GM12878 (cell line): Measurements from ENCODE around the gene AASDH. TPM values are rescaled to one million over a fixed set of nuclear protein-coding genes. Genes with fewer than 3 reads are reported as not detected.

Source experiments
- ATAC-seq: fragments of 200-7000 bp; cut with Tn5 transposase; 3 replicates; pipeline ENCODE4 v1.9.1; 2020; ENCODE audit warnings: mild to moderate bottlenecking, moderate library complexity
- BruUV-seq: library from RNA; stranded (reverse); fragments of 400-500 nt; replicated peaks from 2 replicates; lab custom pipeline; 2021; lab: Mats Ljungman, UMichigan
- CTCF ChIA-PET: fragments of 300-600 bp; sonication (Branson Sonifier 250); formaldehyde crosslinking; extraction: SDS; loops from one replicate; lab custom pipeline; 2021; ENCODE audit warnings: inconsistent platforms; lab: Yijun Ruan, JAX
- POLR2A ChIA-PET: fragments of 350-600 bp; formaldehyde crosslinking; extraction: SDS; loops from one replicate; lab custom pipeline; 2021; ENCODE audit warnings: inconsistent platforms; lab: Charles Lee
- RAD21 ChIA-PET: fragments of 300-600 bp; sonication (Branson Sonifier 250); formaldehyde crosslinking; loops from one replicate; lab custom pipeline; 2023; ENCODE audit warnings: antibody characterized with exemption; ENCODE audit not compliant: unreplicated experiment; lab: Charles Lee
- SMC1A ChIA-PET: fragments of 300-600 bp; sonication (Branson Sonifier 250); formaldehyde crosslinking; loops from one replicate; lab custom pipeline; 2023; ENCODE audit not compliant: unreplicated experiment, uncharacterized antibody; lab: Charles Lee
- DNase-seq: peaks from one replicate; pipeline ENCODE4 v3.0.0-alpha.2; 2011; ENCODE audit warnings: low read depth, low spot score
- FAIRE-seq: peaks from 3 replicates; lab custom pipeline; 2011; peaks lifted over from hg19 to GRCh38; lab: Jason Lieb, UNC
- H2AFZ ChIP-seq: 2 replicates; pipeline ENCODE4 v1.6.0; 2011; ENCODE audit warnings: low read depth, low read length, control low read depth; ENCODE audit not compliant: control insufficient read depth
- H3K27ac ChIP-seq: 2 replicates; pipeline ENCODE4 v1.5.1; 2011; ENCODE audit warnings: control low read depth; ENCODE audit not compliant: control insufficient read depth, insufficient read depth
- H3K27me3 ChIP-seq, 2 experiments: replicated peaks in 1 of 2; 2 replicates each; pipeline versions ENCODE4 v1.6.0 to v1.6.1; 2011; ENCODE audit warnings: low read length in 1 of 2; ENCODE audit not compliant: control insufficient read depth in 2 of 2, insufficient read depth in 2 of 2
- H3K36me3 ChIP-seq, 2 experiments: 2 replicates each; pipeline ENCODE4 v1.5.1; 2011; ENCODE audit warnings: low read length in 1 of 2; ENCODE audit not compliant: control insufficient read depth in 2 of 2, insufficient read depth in 2 of 2
- H3K4me1 ChIP-seq: 2 replicates; pipeline ENCODE4 v1.6.1; 2011; ENCODE audit warnings: mild to moderate bottlenecking, low read length, moderate library complexity, mixed read lengths; ENCODE audit not compliant: control insufficient read depth, insufficient read depth
- H3K4me2 ChIP-seq: 2 replicates; pipeline ENCODE4 v1.6.0; 2011; ENCODE audit warnings: control low read depth; ENCODE audit not compliant: control insufficient read depth, insufficient read depth
- H3K4me3 ChIP-seq: fragments of 200-600 bp; sonication (generic); 2 replicates; pipeline ENCODE4 v1.5.1; 2016
- H3K79me2 ChIP-seq: 2 replicates; pipeline ENCODE4 v1.6.0; 2011; ENCODE audit warnings: low read length; ENCODE audit not compliant: control insufficient read depth, insufficient read depth
- H3K9ac ChIP-seq: 2 replicates; pipeline ENCODE4 v1.8.0; 2011; ENCODE audit warnings: low read length, control low read depth, mixed read lengths; ENCODE audit not compliant: control insufficient read depth, insufficient read depth
- H3K9me3 ChIP-seq: replicated peaks from 3 replicates; pipeline ENCODE4 v1.5.1; 2011; ENCODE audit warnings: mild to moderate bottlenecking, low read length; ENCODE audit not compliant: control insufficient read depth, insufficient read depth
- H4K20me1 ChIP-seq: 2 replicates; pipeline ENCODE4 v1.6.0; 2011; ENCODE audit not compliant: control insufficient read depth, insufficient read depth
- ATF3 ChIP-seq: IDR thresholded peaks from 2 replicates; pipeline ENCODE4 v1.6.1; 2011; ENCODE audit warnings: low read depth, mild to moderate bottlenecking, low read length, moderate library complexity, borderline replicate concordance; ENCODE audit errors: extremely low read depth
- BMI1 ChIP-seq: fragments of 450-650 bp; IDR thresholded peaks from 2 replicates; pipeline ENCODE4 v1.6.1; 2016; ENCODE audit warnings: mild to moderate bottlenecking, moderate library complexity, borderline replicate concordance
- CHD2 ChIP-seq: IDR thresholded peaks from 2 replicates; pipeline ENCODE4 v1.6.1; 2011; ENCODE audit warnings: low read depth, low read length, improper control_type of control experiment, borderline replicate concordance
- CHD4 ChIP-seq: fragments of 200-600 bp; sonication (generic); IDR thresholded peaks from 2 replicates; pipeline ENCODE4 v1.6.1; 2016; ENCODE audit warnings: mild to moderate bottlenecking
- EED ChIP-seq: sonication (generic); IDR thresholded peaks from 2 replicates; pipeline ENCODE4 v1.6.1; 2016; ENCODE audit warnings: antibody characterized with exemption, low read depth
- EP300 ChIP-seq, 2 experiments: fragments of 150-350 bp in 1 of 2; IDR thresholded peaks; 2 replicates each; pipeline ENCODE4 v1.6.1; 2011 to 2012; ENCODE audit warnings: low read depth in 2 of 2, low read length in 2 of 2, borderline replicate concordance in 1 of 2, improper control_type of control experiment in 1 of 2, inconsistent platforms in 1 of 2; ENCODE audit not compliant: control insufficient read depth in 1 of 2
- MEF2B ChIP-seq: fragments of 450-650 bp; IDR thresholded peaks from 2 replicates; pipeline ENCODE4 v1.6.1; 2018; ENCODE audit warnings: mild to moderate bottlenecking, moderate library complexity; ENCODE audit not compliant: partially characterized antibody, poor library complexity, severe bottlenecking
- NBN ChIP-seq: fragments of 450-650 bp; IDR thresholded peaks from 2 replicates; pipeline ENCODE4 v1.6.1; 2016
- NFYB ChIP-seq: IDR thresholded peaks from 2 replicates; pipeline ENCODE4 v1.6.1; 2011; ENCODE audit warnings: low read depth, mild to moderate bottlenecking, low read length, improper control_type of control experiment, moderate library complexity; ENCODE audit not compliant: insufficient read depth
- SMARCA5 ChIP-seq: fragments of 450-650 bp; IDR thresholded peaks from 2 replicates; pipeline ENCODE4 v1.6.1; 2017; ENCODE audit warnings: mild to moderate bottlenecking
- SMC3 ChIP-seq: IDR thresholded peaks from 2 replicates; pipeline ENCODE4 v1.6.1; 2011; ENCODE audit warnings: low read length, improper control_type of control experiment, borderline replicate concordance
- SREBF2 ChIP-seq: IDR thresholded peaks from 2 replicates; pipeline ENCODE4 v1.6.1; 2012; ENCODE audit warnings: mild to moderate bottlenecking, low read length
- TCF3 ChIP-seq: IDR thresholded peaks from 2 replicates; pipeline ENCODE4 v1.6.1; 2012; ENCODE audit warnings: low read depth, mild to moderate bottlenecking, low read length, borderline replicate concordance; ENCODE audit not compliant: insufficient read depth
- YBX1 ChIP-seq: fragments of 450-650 bp; IDR thresholded peaks from 2 replicates; pipeline ENCODE4 v1.6.1; 2016; ENCODE audit warnings: antibody characterized with exemption
- ZNF687 ChIP-seq: fragments of 450-650 bp; IDR thresholded peaks from 2 replicates; pipeline ENCODE4 v1.6.1; 2017; ENCODE audit warnings: mild to moderate bottlenecking, moderate library complexity
- whole genome bisulfite sequencing: methylation state at CpG from one replicate; pipeline ENCODE4 v1.1.6; 2016; ENCODE audit warnings: low lambda C conversion rate; ENCODE audit not compliant: insufficient replicate concordance, insufficient coverage; ENCODE audit errors: missing lambda C conversion rate; 5-methylcytosine and 5-hydroxymethylcytosine counted together
- in situ Hi-C: fragments of 300-500 bp; cut with MboI; formaldehyde crosslinking; loops from 9 replicates; pipeline ENCODE4 v1.14.3; 2018; ENCODE audit warnings: mixed read lengths
- intact Hi-C: fragments of 100-400 bp; cut with micrococcal nuclease; formaldehyde crosslinking; loops from one replicate; pipeline ENCODE4 v1.14.2; 2022; ENCODE audit not compliant: unreplicated experiment
- polyA plus RNA-seq, 11 experiments: library from polyadenylated mRNA; depleted of rRNA in 4 of 11; unstranded in 6 of 11; stranded (reverse) in 5 of 11; fragments of >200 nt; fragmentation: Nextera tagmentation in 4 of 11; fragmentation: Illumina TruSeq in 1 of 11; extraction: Ambion mirVana in 4 of 11; extraction: Trizol in 1 of 11; gene quantifications; 1 replicate in 1 of 11; 2 replicates in 10 of 11; pipeline versions ENCODE4 v1.2.1 to v1.2.3, GENCODE V29; 2011 to 2016; ENCODE audit warnings: inconsistent platforms in 2 of 11, missing spikeins in 2 of 11, low read depth in 1 of 11
- total RNA-seq, 4 experiments: library from RNA; depleted of rRNA in 3 of 4; stranded (reverse); fragments of >200 nt in 3 of 4; fragmentation: Illumina TruSeq in 1 of 4; extraction: Trizol in 1 of 4; gene quantifications; 2 replicates each; pipeline versions ENCODE4 v1.2.1 to v1.2.3, GENCODE V29; 2013 to 2021
- TF ChIP-seq, protein P1 (sequence below): fragments of 450-650 bp; IDR thresholded peaks from 2 replicates; pipeline ENCODE4 v1.6.1; 2017; ENCODE audit warnings: borderline replicate concordance
- TF ChIP-seq, protein P2 (sequence below): fragments of 450-650 bp; IDR thresholded peaks from 2 replicates; pipeline ENCODE4 v1.6.1; 2014; ENCODE audit warnings: mild to moderate bottlenecking

Gene AASDH
- total and polyA plus RNA-seq, 10 of the 15 experiments (the other 5 are each of a cell fraction or from before 2014, with no cell fraction given) = 7.3 to 19.1 (median 11.3) TPM

GRCh38 chr4:56433280-56433679 lies 46.0 kb upstream of the AASDH start (continued):
- TF ChIP-seq SMC3 (no peak), YBX1 (no peak), MEF2B (no peak), BMI1 (no peak), EED (no peak), CHD2 (no peak), NBN (no peak), CHD4 (no peak), NFYB (no peak)
- TF ChIP-seq, protein P1, sequence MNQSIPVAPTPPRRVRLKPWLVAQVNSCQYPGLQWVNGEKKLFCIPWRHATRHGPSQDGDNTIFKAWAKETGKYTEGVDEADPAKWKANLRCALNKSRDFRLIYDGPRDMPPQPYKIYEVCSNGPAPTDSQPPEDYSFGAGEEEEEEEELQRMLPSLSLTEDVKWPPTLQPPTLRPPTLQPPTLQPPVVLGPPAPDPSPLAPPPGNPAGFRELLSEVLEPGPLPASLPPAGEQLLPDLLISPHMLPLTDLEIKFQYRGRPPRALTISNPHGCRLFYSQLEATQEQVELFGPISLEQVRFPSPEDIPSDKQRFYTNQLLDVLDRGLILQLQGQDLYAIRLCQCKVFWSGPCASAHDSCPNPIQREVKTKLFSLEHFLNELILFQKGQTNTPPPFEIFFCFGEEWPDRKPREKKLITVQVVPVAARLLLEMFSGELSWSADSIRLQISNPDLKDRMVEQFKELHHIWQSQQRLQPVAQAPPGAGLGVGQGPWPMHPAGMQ = no peak
- TF ChIP-seq, protein P2, sequence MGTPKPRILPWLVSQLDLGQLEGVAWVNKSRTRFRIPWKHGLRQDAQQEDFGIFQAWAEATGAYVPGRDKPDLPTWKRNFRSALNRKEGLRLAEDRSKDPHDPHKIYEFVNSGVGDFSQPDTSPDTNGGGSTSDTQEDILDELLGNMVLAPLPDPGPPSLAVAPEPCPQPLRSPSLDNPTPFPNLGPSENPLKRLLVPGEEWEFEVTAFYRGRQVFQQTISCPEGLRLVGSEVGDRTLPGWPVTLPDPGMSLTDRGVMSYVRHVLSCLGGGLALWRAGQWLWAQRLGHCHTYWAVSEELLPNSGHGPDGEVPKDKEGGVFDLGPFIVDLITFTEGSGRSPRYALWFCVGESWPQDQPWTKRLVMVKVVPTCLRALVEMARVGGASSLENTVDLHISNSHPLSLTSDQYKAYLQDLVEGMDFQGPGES = no peak

- H4K20me1 ChIP-seq = no peaks in the 10 kb centered on the region
- no peak for TF ChIP-seq SREBF2
- no peak for TF ChIP-seq ZNF687
- no peak for TF ChIP-seq SMARCA5
- no peak for TF ChIP-seq EP300 (IDR thresholded peaks at IDR 0.05; ENCODE audit: borderline replicate concordance in 1 of 2, control insufficient read depth in 1 of 2, low read depth in 2 of 2, low read length in 2 of 2)
- TF ChIP-seq TCF3 = no peak
- no peak for TF ChIP-seq ATF3
Measured at GRCh38 chr4:56430203-56430602, 42.9 kb upstream of the AASDH start.

More at GRCh38 chr4:56430203-56430602, 42.9 kb upstream of the AASDH start:
- Histone ChIP-seq H3K9me3 (no peaks in the 10 kb centered on the region; the same call in 2 of the 3 replicates), H3K4me2 (peak overlapping the region; percentile 33; the same call in 1 of the 2 replicates), H2AFZ (no peak overlapping the region), H3K79me2 (peaks cover 97% of the 10 kb centered on the region), H3K27me3 (no peaks in the 10 kb centered on the region), H3K27ac (no peak overlapping the region), H3K4me1 (peaks cover 5% of the 10 kb centered on the region), H3K36me3 (no peaks in the 10 kb centered on the region; a peak in 1 of 4 replicates), H3K9ac (no peak overlapping the region), H3K4me3 (no peak overlapping the region)
- WGBS = 94% methylated on average over 2 of the region's 2 CpGs
- RAD21 ChIA-PET = interaction anchor here (1.2 to 2.1 kb wide), 3 partner anchors 10 to 43 kb away, joined by 5 to 6 read pairs (median 6); partner anchors contain the start of gene AASDH
- DNase-seq = no peak
- intact Hi-C loops = loop anchor here (10.0 kb wide), 1 partner anchor 885 kb away; the partner anchor contains the start of gene CLOCK
- no TSS peak for BruUV-seq
- in situ Hi-C loops = no loop called here
- CTCF ChIA-PET = interaction anchor here (0.8 to 1.6 kb wide), 3 partner anchors 14 to 483 kb away, joined by 3 to 5 read pairs (median 4); no protein-coding TSS in a partner anchor
- ATAC-seq = no peak
- POLR2A ChIA-PET = interaction anchor here (0.7 kb wide), 1 partner anchor 17 kb away, joined by 3 read pairs; no protein-coding TSS in a partner anchor
- SMC1A ChIA-PET = interaction anchor here (1.1 to 1.6 kb wide), 4 partner anchors 10 to 39 kb away, joined by 3 to 5 read pairs (median 4); no protein-coding TSS in a partner anchor
- FAIRE-seq = no peak
